ENCODE measurements around the gene XRN2. TPM values are rescaled to one million over a fixed set of nuclear protein-coding genes. Genes with fewer than 3 reads are reported as not detected.

XRN2 gene
- total and polyA plus RNA-seq, 2 experiments from 2014 or later, result 39.6 to 79.1 TPM

- H2AFZ ChIP-seq, result no peak overlapping the region
- H3K79me2 ChIP-seq, result no peaks in the 10 kb centered on the region
- H3K4me3 ChIP-seq, result no peak overlapping the region
- WGBS (ENCODE audit: low lambda C conversion rate, missing lambda C conversion rate), result 67% methylated on average over 5 of the region's 5 CpGs
- peaks cover 7% of the 10 kb centered on the region for H3K27me3 ChIP-seq
- no peak overlapping the region for H3K27ac ChIP-seq
- no peak for DNase-seq (ENCODE audit: low spot score)
- no peaks in the 10 kb centered on the region for H4K20me1 ChIP-seq (ENCODE audit: insufficient read depth, poor library complexity, severe bottlenecking)
- no peak overlapping the region for H3K4me2 ChIP-seq
- no peaks in the 10 kb centered on the region for H3K36me3 ChIP-seq (replicated peaks; ENCODE audit: insufficient read depth, low read depth)
- H3K4me1 ChIP-seq (ENCODE audit: insufficient read depth), result no peaks in the 10 kb centered on the region
- no peaks in the 10 kb centered on the region for H3K9me3 ChIP-seq (ENCODE audit: low read depth)
- H3K9me2 ChIP-seq (replicated peaks; ENCODE audit: insufficient read depth), result no peaks in the 10 kb centered on the region
- no peak for TF ChIP-seq EZH2phosphoT487 (IDR thresholded peaks at IDR 0.05; ENCODE audit: low read depth, severe bottlenecking, unreplicated experiment)
- no peak for TF ChIP-seq CTCF (IDR thresholded peaks at IDR 0.05; ENCODE audit: poor library complexity)
- no peak for TF ChIP-seq EZH2 (IDR thresholded peaks at IDR 0.05; ENCODE audit: borderline replicate concordance)
Observed at GRCh38 chr20:21294755-21295154, 8.4 kb upstream of the XRN2 start.

- Histone ChIP-seq H3K9me3 (ENCODE audit: low read depth) (no peaks in the 10 kb centered on the region), H3K4me1 (ENCODE audit: insufficient read depth) (peaks cover 7% of the 10 kb centered on the region), H3K79me2 (peaks cover 15% of the 10 kb centered on the region), H3K4me3 (peak overlapping the region; percentile 62), H3K27ac (peak overlapping the region; percentile 97), H2AFZ (peak overlapping the region; percentile 68), H3K4me2 (peak overlapping the region; percentile 83), H3K27me3 (no peaks in the 10 kb centered on the region), H3K36me3 (replicated peaks; ENCODE audit: insufficient read depth, low read depth) (no peaks in the 10 kb centered on the region), H3K9me2 (replicated peaks; ENCODE audit: insufficient read depth) (no peaks in the 10 kb centered on the region), H4K20me1 (ENCODE audit: insufficient read depth, poor library complexity, severe bottlenecking) (peaks cover 13% of the 10 kb centered on the region)
- WGBS (ENCODE audit: low lambda C conversion rate, missing lambda C conversion rate), result 50% methylated on average over 9 of the region's 9 CpGs
- DNase-seq (ENCODE audit: low spot score), result no peak
- TF ChIP-seq EZH2 (IDR thresholded peaks at IDR 0.05; ENCODE audit: borderline replicate concordance), result no peak
- TF ChIP-seq EZH2phosphoT487 (IDR thresholded peaks at IDR 0.05; ENCODE audit: low read depth, severe bottlenecking, unreplicated experiment), result no peak
- TF ChIP-seq CTCF (IDR thresholded peaks at IDR 0.05; ENCODE audit: poor library complexity), result no peak
Observed at GRCh38 chr20:21301940-21302663, 1.0 kb upstream of the XRN2 start.

DNA sequence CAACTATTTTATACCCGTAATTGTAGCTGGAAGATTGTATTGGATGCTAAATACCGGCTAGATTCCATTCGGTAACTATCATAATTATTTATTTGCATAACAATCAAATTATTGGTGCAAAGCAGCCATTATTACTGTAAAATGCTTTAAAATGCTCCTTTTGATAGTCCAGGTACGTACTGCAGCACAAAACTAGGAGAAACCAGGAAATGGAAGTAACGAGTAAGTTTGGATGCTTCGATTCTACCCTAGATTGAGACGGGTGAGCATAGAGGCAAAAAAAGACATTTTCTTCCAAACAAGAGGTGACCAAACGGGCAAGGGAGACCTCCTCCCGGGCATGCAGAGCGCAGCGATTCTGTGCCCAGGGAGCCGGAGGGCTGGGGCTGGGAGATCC lies 469 bp upstream of the XRN2 start:
- Histone ChIP-seq H3K36me3 (replicated peaks; ENCODE audit: insufficient read depth, low read depth) (no peaks in the 10 kb centered on the region), H3K9me2 (replicated peaks; ENCODE audit: insufficient read depth) (no peaks in the 10 kb centered on the region), H3K4me3 (peak overlapping the region; percentile 62), H3K4me1 (ENCODE audit: insufficient read depth) (peaks cover 7% of the 10 kb centered on the region), H3K4me2 (peak overlapping the region; percentile 83), H3K27ac (peak overlapping the region; percentile 97), H3K9me3 (ENCODE audit: low read depth) (no peaks in the 10 kb centered on the region), H4K20me1 (ENCODE audit: insufficient read depth, poor library complexity, severe bottlenecking) (peaks cover 13% of the 10 kb centered on the region), H3K79me2 (peaks cover 15% of the 10 kb centered on the region), H2AFZ (peak overlapping the region; percentile 68), H3K27me3 (no peaks in the 10 kb centered on the region)
- no peak for DNase-seq (ENCODE audit: low spot score)
- no peak for TF ChIP-seq CTCF (IDR thresholded peaks at IDR 0.05; ENCODE audit: poor library complexity)
- no peak for TF ChIP-seq EZH2 (IDR thresholded peaks at IDR 0.05; ENCODE audit: borderline replicate concordance)
- TF ChIP-seq EZH2phosphoT487 (IDR thresholded peaks at IDR 0.05; ENCODE audit: low read depth, severe bottlenecking, unreplicated experiment), result no peak
- WGBS (ENCODE audit: low lambda C conversion rate, missing lambda C conversion rate), result 11% methylated on average over 12 of the region's 12 CpGs

All from hepatocyte (in vitro differentiated cells).